Endothelial cell of umbilical vein (primary cell): ENCODE results near the gene SLC1A7.

Experiments
- CTCF ChIP-seq, 2 donors: IDR thresholded peaks; 1 replicate in 1 of 2; 2 replicates in 1 of 2; pipeline ENCODE4 v1.5.1; 2011; ENCODE audit warnings: low read length in 2 of 2, mild to moderate bottlenecking in 2 of 2, moderate library complexity in 2 of 2, control low read depth in 1 of 2, inconsistent platforms in 1 of 2, low read depth in 1 of 2; ENCODE audit not compliant: insufficient read depth in 1 of 2; ENCODE audit errors: extremely low read depth in 1 of 2
- EZH2 ChIP-seq: IDR thresholded peaks from 2 replicates; pipeline ENCODE4 v1.6.1; 2012; ENCODE audit warnings: borderline replicate concordance, low read depth, mild to moderate bottlenecking, moderate library complexity, low read length, inconsistent platforms; ENCODE audit not compliant: severe bottlenecking
- FOS ChIP-seq: IDR thresholded peaks from 2 replicates; pipeline ENCODE4 v1.6.1; 2011; ENCODE audit warnings: mild to moderate bottlenecking, low read length, moderate library complexity, borderline replicate concordance; ENCODE audit not compliant: insufficient read depth
- JUN ChIP-seq: IDR thresholded peaks from 2 replicates; pipeline ENCODE4 v1.6.1; 2011; ENCODE audit warnings: borderline replicate concordance, low read depth; ENCODE audit not compliant: insufficient read length, insufficient read depth
- MAX ChIP-seq: IDR thresholded peaks from 2 replicates; pipeline ENCODE4 v1.6.1; 2011; ENCODE audit not compliant: insufficient read depth, insufficient read length
- MYC ChIP-seq: IDR thresholded peaks from one replicate; pipeline ENCODE4 v1.6.1; 2011; ENCODE audit warnings: mild to moderate bottlenecking, low read depth, low read length
- POLR2A ChIP-seq: IDR thresholded peaks from 2 replicates; pipeline ENCODE4 v1.6.1; 2012; ENCODE audit warnings: low read depth, mild to moderate bottlenecking, control low read depth, low read length
- POLR2AphosphoS5 ChIP-seq: IDR thresholded peaks from 2 replicates; pipeline ENCODE4 v1.6.1; 2012; ENCODE audit warnings: low read depth, mild to moderate bottlenecking, control low read depth, low read length, moderate library complexity; ENCODE audit not compliant: insufficient read depth

GRCh38 chr1:53114581-53115400, 27.6 kb downstream of the SLC1A7 start:
- TF ChIP-seq CTCF (IDR thresholded peaks at IDR 0.05; ENCODE audit: extremely low read depth in 1 of 2, insufficient read depth in 1 of 2, low read depth in 1 of 2, low read length in 2 of 2): no peak
- no peak for TF ChIP-seq EZH2
- TF ChIP-seq POLR2A: no peak
- no peak for TF ChIP-seq POLR2AphosphoS5
- TF ChIP-seq MAX: no peak
- no peak for TF ChIP-seq FOS
- no peak for TF ChIP-seq JUN
- no peak for TF ChIP-seq MYC
